Liver (tissue), 9 donors: ENCODE measurements around the gene BNC2. TPM values are rescaled to one million over a fixed set of nuclear protein-coding genes. Genes with fewer than 3 reads are reported as not detected.

Source experiments
- DNase-seq: peaks from one replicate; pipeline ENCODE4 v3.0.0-alpha.2; 2017; ENCODE audit warnings: low spot score
- H3K27ac ChIP-seq, 2 donors: one replicate each; pipeline ENCODE4 v1.7.0; 2013; ENCODE audit warnings: inconsistent platforms in 2 of 2, low read length in 2 of 2, control low read depth in 1 of 2, low read depth in 1 of 2, mild to moderate bottlenecking in 1 of 2
- H3K27me3 ChIP-seq, 4 donors: one replicate each; pipeline versions ENCODE4 v1.6.1 to v1.7.0; 2013; ENCODE audit warnings: low read length in 3 of 4, inconsistent platforms in 1 of 4, mild to moderate bottlenecking in 1 of 4, moderate library complexity in 1 of 4; ENCODE audit not compliant: control insufficient read depth in 4 of 4, insufficient read depth in 4 of 4
- H3K36me3 ChIP-seq, 4 donors: one replicate each; pipeline versions ENCODE4 v1.6.1 to v1.7.0; 2013; ENCODE audit warnings: low read length in 3 of 4, mild to moderate bottlenecking in 3 of 4, low read depth in 1 of 4, moderate library complexity in 1 of 4; ENCODE audit not compliant: control insufficient read depth in 4 of 4, insufficient read depth in 3 of 4
- H3K4me1 ChIP-seq, 4 donors: one replicate each; pipeline versions ENCODE4 v1.6.1 to v1.7.0; 2013; ENCODE audit warnings: low read length in 3 of 4, mild to moderate bottlenecking in 3 of 4, moderate library complexity in 1 of 4; ENCODE audit not compliant: control insufficient read depth in 4 of 4, insufficient read depth in 4 of 4
- H3K4me3 ChIP-seq, 3 donors: one replicate each; pipeline versions ENCODE4 v1.6.1 to v1.7.0; 2013; ENCODE audit warnings: low read length in 3 of 3, control low read depth in 1 of 3, low read depth in 1 of 3, mild to moderate bottlenecking in 1 of 3
- H3K9ac ChIP-seq, 2 donors: one replicate each; pipeline ENCODE4 v1.7.0; 2013; ENCODE audit warnings: low read length in 2 of 2, mild to moderate bottlenecking in 2 of 2, moderate library complexity in 2 of 2, control low read depth in 1 of 2, low read depth in 1 of 2
- H3K9me3 ChIP-seq, 4 donors: one replicate each; pipeline versions ENCODE4 v1.6.1 to v1.7.0; 2013; ENCODE audit warnings: low read length in 3 of 4; ENCODE audit not compliant: control insufficient read depth in 4 of 4
- EGR1 ChIP-seq, 2 donors: IDR thresholded peaks; 2 replicates each; pipeline ENCODE4 v1.6.1; 2016 to 2018; ENCODE audit warnings: antibody characterized with exemption in 2 of 2, low read depth in 2 of 2
- FOXA1 ChIP-seq: IDR thresholded peaks from 2 replicates; pipeline ENCODE4 v1.6.1; 2016; ENCODE audit warnings: antibody characterized with exemption
- FOXA2 ChIP-seq: IDR thresholded peaks from 2 replicates; pipeline ENCODE4 v1.6.1; 2016; ENCODE audit warnings: antibody characterized with exemption
- GABPA ChIP-seq, 2 donors: IDR thresholded peaks in 1 of 2; conservative IDR thresholded peaks in 1 of 2; 2 replicates each; pipeline ENCODE4 v1.6.1; 2016; ENCODE audit warnings: antibody characterized with exemption in 2 of 2, mild to moderate bottlenecking in 1 of 2, moderate library complexity in 1 of 2
- HNF4A ChIP-seq, 2 donors: conservative IDR thresholded peaks; 2 replicates each; pipeline ENCODE4 v1.6.1; 2016; ENCODE audit warnings: antibody characterized with exemption in 2 of 2, mild to moderate bottlenecking in 2 of 2
- HNF4G ChIP-seq: IDR thresholded peaks from 2 replicates; pipeline ENCODE4 v1.6.1; 2016; ENCODE audit warnings: antibody characterized with exemption
- JUND ChIP-seq, 2 donors: IDR thresholded peaks; 2 replicates each; pipeline ENCODE4 v1.6.1; 2016; ENCODE audit warnings: antibody characterized with exemption in 2 of 2
- NR2F2 ChIP-seq: IDR thresholded peaks from 2 replicates; pipeline ENCODE4 v1.6.1; 2016; ENCODE audit warnings: antibody characterized with exemption
- RAD21 ChIP-seq, 2 donors: IDR thresholded peaks; 2 replicates each; pipeline ENCODE4 v1.6.1; 2016; ENCODE audit warnings: antibody characterized with exemption in 2 of 2, mild to moderate bottlenecking in 2 of 2
- RXRA ChIP-seq, 2 donors: IDR thresholded peaks; 2 replicates each; pipeline ENCODE4 v1.6.1; 2017 to 2018; ENCODE audit warnings: antibody characterized with exemption in 2 of 2, mild to moderate bottlenecking in 1 of 2
- SP1 ChIP-seq: IDR thresholded peaks from 2 replicates; pipeline ENCODE4 v1.6.1; 2018; ENCODE audit warnings: antibody characterized with exemption, mild to moderate bottlenecking
- YY1 ChIP-seq: IDR thresholded peaks from 2 replicates; pipeline ENCODE4 v1.6.1; 2016; ENCODE audit warnings: antibody characterized with exemption, mild to moderate bottlenecking
- WGBS: extraction: QIAGEN DNeasy Blood & Tissue Kit; methylation state at CpG from one replicate; pipeline ENCODE4 v1.1.7; 2013; 5-methylcytosine and 5-hydroxymethylcytosine counted together
- polyA plus RNA-seq, 2 donors: library from polyadenylated mRNA; stranded (reverse) in 1 of 2; unstranded in 1 of 2; fragments of 200-250 nt in 1 of 2; fragments of >200 nt in 1 of 2; fragmentation: Nextera tagmentation in 1 of 2; extraction: Ambion mirVana in 1 of 2; gene quantifications; one replicate each; pipeline versions ENCODE4 v1.2.1 to v1.2.3, GENCODE V29; 2013 to 2015
- total RNA-seq, 2 donors: library from RNA; depleted of rRNA; stranded (reverse); fragments of >200 nt; gene quantifications; one replicate each; pipeline ENCODE4 v1.2.3, GENCODE V29; 2014
- TF ChIP-seq, protein P1 (sequence below): IDR thresholded peaks from 2 replicates; pipeline ENCODE4 v1.6.1; 2016; ENCODE audit warnings: antibody characterized with exemption
- TF ChIP-seq, protein P2 (sequence below): IDR thresholded peaks from 2 replicates; pipeline ENCODE4 v1.6.1; 2016; ENCODE audit warnings: antibody characterized with exemption
- TF ChIP-seq, protein P3 (sequence below): fragments of 150-350 bp; IDR thresholded peaks from 2 replicates; pipeline ENCODE4 v1.5.1; 2017; ENCODE audit warnings: improper control_type of control experiment, low read depth, low read length; ENCODE audit not compliant: missing input control
- TF ChIP-seq, protein P4 (sequence below): IDR thresholded peaks from 2 replicates; pipeline ENCODE4 v1.6.1; 2016; ENCODE audit warnings: antibody characterized with exemption
- TF ChIP-seq, protein P5 (sequence below): IDR thresholded peaks from 2 replicates; pipeline ENCODE4 v1.6.1; 2016; ENCODE audit warnings: antibody characterized with exemption, mild to moderate bottlenecking
- donor health status: healthy.
- donor health status: healthy.
- donor health status: healthy.
- donor health status: healthy.
- donor health status: healthy.

BNC2 gene
- total and polyA plus RNA-seq, 4 donors: 0.07 to 0.67 (median 0.08) TPM

DNA sequence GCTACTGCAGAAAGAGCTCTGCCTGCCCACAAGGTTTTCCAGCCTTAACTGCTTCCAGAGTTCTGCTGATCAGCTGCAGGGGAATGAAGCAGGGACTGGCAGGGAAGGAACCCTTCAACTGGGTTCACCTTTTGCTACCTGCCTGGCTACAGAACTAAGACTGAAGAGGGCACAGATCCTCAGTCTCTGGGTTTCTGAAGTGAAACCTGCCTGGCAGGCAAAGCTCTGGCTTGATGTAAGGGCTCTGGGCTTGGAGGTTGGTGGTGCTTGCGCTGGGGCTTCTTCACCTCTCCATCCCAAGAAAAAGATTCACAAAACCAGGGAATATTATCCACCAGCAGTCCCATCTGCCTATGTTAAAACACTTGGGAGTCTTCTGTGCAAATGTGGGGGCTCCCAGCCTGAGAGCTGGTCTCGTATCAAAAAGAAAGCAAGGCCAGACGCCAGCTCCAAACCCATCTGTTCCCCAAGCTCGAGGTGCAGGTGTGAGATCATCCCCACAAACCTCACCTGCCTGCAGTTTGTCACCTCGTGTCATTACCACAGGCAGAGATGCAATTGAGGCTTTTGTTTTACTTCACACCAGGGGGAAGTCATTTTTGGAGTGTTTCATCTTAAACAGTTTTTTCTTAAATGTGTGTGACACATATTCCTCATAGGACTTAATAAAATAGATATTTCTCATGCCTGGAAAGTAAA lies 58.3 kb downstream of the BNC2 start:
- Histone ChIP-seq H3K36me3 (no peaks in the 10 kb centered on the region), H3K27ac (no peak overlapping the region), H3K4me1 (no peaks in the 10 kb centered on the region), H3K27me3 (peaks cover 0 to 2% (median 0%) of the 10 kb centered on the region in 4 donors), H3K4me3 (no peak overlapping the region), H3K9me3 (no peaks in the 10 kb centered on the region), H3K9ac (no peak overlapping the region)
- no peak for DNase-seq
- 77% methylated on average over 5 of the region's 5 CpGs for WGBS
- no peak for TF ChIP-seq JUND (IDR thresholded peaks at IDR 0.05)
- TF ChIP-seq, protein P1, sequence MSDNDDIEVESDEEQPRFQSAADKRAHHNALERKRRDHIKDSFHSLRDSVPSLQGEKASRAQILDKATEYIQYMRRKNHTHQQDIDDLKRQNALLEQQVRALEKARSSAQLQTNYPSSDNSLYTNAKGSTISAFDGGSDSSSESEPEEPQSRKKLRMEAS: no peak

DNA sequence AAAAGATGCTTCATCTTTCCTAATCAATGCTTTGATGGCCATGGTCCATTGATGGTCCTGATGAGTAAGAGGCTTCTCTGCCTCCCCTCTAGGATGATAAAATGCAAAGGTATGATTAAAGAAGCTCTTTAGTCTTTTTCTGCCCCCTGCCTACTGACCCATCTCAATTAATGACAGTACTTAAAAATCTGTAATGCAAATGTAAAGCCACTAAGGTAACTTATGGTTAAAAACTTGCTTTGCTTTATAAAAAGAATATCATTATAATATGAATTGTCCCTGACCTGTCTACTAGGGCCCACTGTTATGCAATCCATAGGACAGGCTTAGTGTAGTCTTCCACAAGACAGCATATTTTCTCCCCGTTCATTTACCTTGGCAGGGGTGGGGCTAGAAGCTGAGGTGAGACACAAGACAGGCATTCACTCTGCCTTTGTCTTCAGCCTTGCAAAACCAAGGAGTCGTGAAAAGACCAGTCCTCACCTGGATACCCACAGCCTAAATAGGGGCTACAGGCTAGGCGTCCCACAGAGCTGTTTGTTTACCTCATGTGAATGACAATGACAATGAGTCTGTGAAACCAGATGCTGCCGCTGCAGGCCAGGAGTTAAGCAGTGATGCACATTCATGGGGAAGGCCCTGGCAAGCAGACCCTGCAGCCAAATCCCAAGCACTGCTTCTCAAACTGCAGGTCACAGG lies 60.4 kb downstream of the BNC2 start:
- 49% methylated on average over 4 of the region's 4 CpGs for WGBS
- no peak for DNase-seq
- Histone ChIP-seq H3K4me3 (no peak overlapping the region), H3K4me1 (no peaks in the 10 kb centered on the region), H3K36me3 (no peaks in the 10 kb centered on the region), H3K9ac (no peak overlapping the region), H3K27me3 (peaks cover 0 to 2% (median 0%) of the 10 kb centered on the region in 4 donors), H3K27ac (no peak overlapping the region), H3K9me3 (no peaks in the 10 kb centered on the region)
- TF ChIP-seq YY1: no peak
- TF ChIP-seq, protein P2, sequence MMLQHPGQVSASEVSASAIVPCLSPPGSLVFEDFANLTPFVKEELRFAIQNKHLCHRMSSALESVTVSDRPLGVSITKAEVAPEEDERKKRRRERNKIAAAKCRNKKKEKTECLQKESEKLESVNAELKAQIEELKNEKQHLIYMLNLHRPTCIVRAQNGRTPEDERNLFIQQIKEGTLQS: no peak
- TF ChIP-seq HNF4G: no peak
- TF ChIP-seq, protein P3, sequence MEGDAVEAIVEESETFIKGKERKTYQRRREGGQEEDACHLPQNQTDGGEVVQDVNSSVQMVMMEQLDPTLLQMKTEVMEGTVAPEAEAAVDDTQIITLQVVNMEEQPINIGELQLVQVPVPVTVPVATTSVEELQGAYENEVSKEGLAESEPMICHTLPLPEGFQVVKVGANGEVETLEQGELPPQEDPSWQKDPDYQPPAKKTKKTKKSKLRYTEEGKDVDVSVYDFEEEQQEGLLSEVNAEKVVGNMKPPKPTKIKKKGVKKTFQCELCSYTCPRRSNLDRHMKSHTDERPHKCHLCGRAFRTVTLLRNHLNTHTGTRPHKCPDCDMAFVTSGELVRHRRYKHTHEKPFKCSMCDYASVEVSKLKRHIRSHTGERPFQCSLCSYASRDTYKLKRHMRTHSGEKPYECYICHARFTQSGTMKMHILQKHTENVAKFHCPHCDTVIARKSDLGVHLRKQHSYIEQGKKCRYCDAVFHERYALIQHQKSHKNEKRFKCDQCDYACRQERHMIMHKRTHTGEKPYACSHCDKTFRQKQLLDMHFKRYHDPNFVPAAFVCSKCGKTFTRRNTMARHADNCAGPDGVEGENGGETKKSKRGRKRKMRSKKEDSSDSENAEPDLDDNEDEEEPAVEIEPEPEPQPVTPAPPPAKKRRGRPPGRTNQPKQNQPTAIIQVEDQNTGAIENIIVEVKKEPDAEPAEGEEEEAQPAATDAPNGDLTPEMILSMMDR: no peak
- TF ChIP-seq GABPA (IDR thresholded peaks at IDR 0.05 in 1 of 2, conservative IDR thresholded peaks at IDR 0.05 in 1 of 2): no peak
- no peak for TF ChIP-seq HNF4A (conservative IDR thresholded peaks at IDR 0.05)
- TF ChIP-seq, protein P1: no peak
- TF ChIP-seq FOXA1: no peak
- no peak for TF ChIP-seq FOXA2
- TF ChIP-seq EGR1 (IDR thresholded peaks at IDR 0.05; ENCODE audit: low read depth in 2 of 2): no peak
- TF ChIP-seq RAD21 (IDR thresholded peaks at IDR 0.05): no peak

DNA sequence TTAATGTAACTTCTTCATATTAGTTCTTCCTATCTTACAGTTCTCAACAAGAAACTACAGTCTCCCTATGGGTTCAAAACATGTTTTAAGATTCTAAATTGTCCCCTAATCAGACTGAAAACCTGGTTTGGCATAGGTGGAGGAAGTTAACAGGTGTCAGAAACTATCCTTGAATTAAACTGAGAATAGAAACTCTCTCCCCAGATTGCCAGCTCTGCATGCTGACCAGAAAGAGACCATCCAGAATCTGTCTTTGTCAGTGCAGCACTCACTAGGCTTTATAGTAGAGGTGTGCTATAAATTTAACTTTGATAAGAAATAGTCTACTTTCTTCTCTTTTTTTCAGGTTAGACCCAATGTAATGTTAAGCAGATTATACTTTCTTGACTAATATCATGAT lies 63.8 kb downstream of the BNC2 start:
- H3K36me3 ChIP-seq: no peaks in the 10 kb centered on the region
- H3K27me3 ChIP-seq: peaks cover 0 to 8% (median 0%) of the 10 kb centered on the region in 4 donors
- H3K27ac ChIP-seq: no peak overlapping the region
- no peaks in the 10 kb centered on the region for H3K4me1 ChIP-seq
- no peak overlapping the region for H3K4me3 ChIP-seq
- peaks cover 0 to 2% (median 0%) of the 10 kb centered on the region in 4 donors for H3K9me3 ChIP-seq
- no peak for DNase-seq
- H3K9ac ChIP-seq: no peak overlapping the region
- TF ChIP-seq HNF4A (conservative IDR thresholded peaks at IDR 0.05) (no peak), FOXA2 (no peak), HNF4G (no peak), SP1 (no peak), EGR1 (IDR thresholded peaks at IDR 0.05; ENCODE audit: low read depth in 2 of 2) (no peak), RXRA (IDR thresholded peaks at IDR 0.05) (no peak), RAD21 (IDR thresholded peaks at IDR 0.05) (no peak), YY1 (no peak), NR2F2 (no peak), JUND (IDR thresholded peaks at IDR 0.05) (no peak)
- TF ChIP-seq, protein P4, sequence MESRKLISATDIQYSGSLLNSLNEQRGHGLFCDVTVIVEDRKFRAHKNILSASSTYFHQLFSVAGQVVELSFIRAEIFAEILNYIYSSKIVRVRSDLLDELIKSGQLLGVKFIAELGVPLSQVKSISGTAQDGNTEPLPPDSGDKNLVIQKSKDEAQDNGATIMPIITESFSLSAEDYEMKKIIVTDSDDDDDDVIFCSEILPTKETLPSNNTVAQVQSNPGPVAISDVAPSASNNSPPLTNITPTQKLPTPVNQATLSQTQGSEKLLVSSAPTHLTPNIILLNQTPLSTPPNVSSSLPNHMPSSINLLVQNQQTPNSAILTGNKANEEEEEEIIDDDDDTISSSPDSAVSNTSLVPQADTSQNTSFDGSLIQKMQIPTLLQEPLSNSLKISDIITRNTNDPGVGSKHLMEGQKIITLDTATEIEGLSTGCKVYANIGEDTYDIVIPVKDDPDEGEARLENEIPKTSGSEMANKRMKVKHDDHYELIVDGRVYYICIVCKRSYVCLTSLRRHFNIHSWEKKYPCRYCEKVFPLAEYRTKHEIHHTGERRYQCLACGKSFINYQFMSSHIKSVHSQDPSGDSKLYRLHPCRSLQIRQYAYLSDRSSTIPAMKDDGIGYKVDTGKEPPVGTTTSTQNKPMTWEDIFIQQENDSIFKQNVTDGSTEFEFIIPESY: no peak
- TF ChIP-seq, protein P5, sequence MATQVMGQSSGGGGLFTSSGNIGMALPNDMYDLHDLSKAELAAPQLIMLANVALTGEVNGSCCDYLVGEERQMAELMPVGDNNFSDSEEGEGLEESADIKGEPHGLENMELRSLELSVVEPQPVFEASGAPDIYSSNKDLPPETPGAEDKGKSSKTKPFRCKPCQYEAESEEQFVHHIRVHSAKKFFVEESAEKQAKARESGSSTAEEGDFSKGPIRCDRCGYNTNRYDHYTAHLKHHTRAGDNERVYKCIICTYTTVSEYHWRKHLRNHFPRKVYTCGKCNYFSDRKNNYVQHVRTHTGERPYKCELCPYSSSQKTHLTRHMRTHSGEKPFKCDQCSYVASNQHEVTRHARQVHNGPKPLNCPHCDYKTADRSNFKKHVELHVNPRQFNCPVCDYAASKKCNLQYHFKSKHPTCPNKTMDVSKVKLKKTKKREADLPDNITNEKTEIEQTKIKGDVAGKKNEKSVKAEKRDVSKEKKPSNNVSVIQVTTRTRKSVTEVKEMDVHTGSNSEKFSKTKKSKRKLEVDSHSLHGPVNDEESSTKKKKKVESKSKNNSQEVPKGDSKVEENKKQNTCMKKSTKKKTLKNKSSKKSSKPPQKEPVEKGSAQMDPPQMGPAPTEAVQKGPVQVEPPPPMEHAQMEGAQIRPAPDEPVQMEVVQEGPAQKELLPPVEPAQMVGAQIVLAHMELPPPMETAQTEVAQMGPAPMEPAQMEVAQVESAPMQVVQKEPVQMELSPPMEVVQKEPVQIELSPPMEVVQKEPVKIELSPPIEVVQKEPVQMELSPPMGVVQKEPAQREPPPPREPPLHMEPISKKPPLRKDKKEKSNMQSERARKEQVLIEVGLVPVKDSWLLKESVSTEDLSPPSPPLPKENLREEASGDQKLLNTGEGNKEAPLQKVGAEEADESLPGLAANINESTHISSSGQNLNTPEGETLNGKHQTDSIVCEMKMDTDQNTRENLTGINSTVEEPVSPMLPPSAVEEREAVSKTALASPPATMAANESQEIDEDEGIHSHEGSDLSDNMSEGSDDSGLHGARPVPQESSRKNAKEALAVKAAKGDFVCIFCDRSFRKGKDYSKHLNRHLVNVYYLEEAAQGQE: no peak
- TF ChIP-seq, protein P2: no peak
